Dermis lymphatic vessel endothelial cell (primary cell): ENCODE data around the gene MRPS9. TPM values are rescaled to one million over a fixed set of nuclear protein-coding genes. Genes with fewer than 3 reads are reported as not detected.

Experiments
- total RNA-seq: library from RNA; depleted of rRNA; stranded (reverse); fragments of >200 nt; gene quantifications from 2 replicates; pipeline ENCODE4 v1.2.1, GENCODE V29; 2014

Gene MRPS9
- total RNA-seq, result 13.9 and 25.4 TPM in 2 replicates

GRCh38 chr2:105037572-105038382 lies at the start of gene MRPS9:
MRPS9 (plus strand) TSS chr2:105038069; CDS start chr2:105038093, 24 bp downstream.

Other genes starting within 250 kb of the MRPS9 start
- gene POU3F3, start 184.0 kb upstream of the MRPS9 start, total RNA-seq, result not detected in 2 replicates
- gene GPR45, start 203.7 kb downstream of the MRPS9 start, total RNA-seq, result not detected in 2 replicates